HG03342 (cell line): ENCODE results near the gene FAM72D.
A peak's percentile ranks its signal among the peaks of the same experiment; 100 is the strongest.
"Not testable (repeated sequence)": the region's sequence is repeated elsewhere in the genome, so short reads cannot be mapped to it uniquely, and the experiment has no call there.

Experiments
- ATAC-seq: cut with Tn5 transposase; IDR thresholded peaks from one replicate; pipeline ENCODE4 v1.9.1; 2021; ENCODE audit warnings: mild to moderate bottlenecking, moderate library complexity; ENCODE audit not compliant: unreplicated experiment

FAM72D gene

GRCh38 chr1:145095284-145096057, at the start of gene FAM72D, which contains the start of gene SRGAP2B:
FAM72D (plus strand) TSS chr1:145095974; CDS start chr1:145096848, 874 bp downstream.
SRGAP2B (minus strand) TSS chr1:145095328; CDS start chr1:145092901, 2,427 bp downstream.
- ATAC-seq, result peak; percentile 81

- not testable (repeated sequence) for ATAC-seq
Measured at GRCh38 chr1:145047553-145047952, 48.2 kb upstream of the FAM72D start.

GRCh38 chr1:145048181-145048856, 47.5 kb upstream of the FAM72D start:
- not testable (repeated sequence) for ATAC-seq

GRCh38 chr1:145052019-145052776, 43.6 kb upstream of the FAM72D start:
- ATAC-seq, result not testable (repeated sequence)

- not testable (repeated sequence) for ATAC-seq
Measured at GRCh38 chr1:145053428-145053827, 42.3 kb upstream of the FAM72D start.

GRCh38 chr1:145055217-145055760, 40.5 kb upstream of the FAM72D start:
- peak; percentile 99 for ATAC-seq

GRCh38 chr1:145058184-145058583, 37.6 kb upstream of the FAM72D start:
- peak; percentile 46 for ATAC-seq

- not testable (repeated sequence) for ATAC-seq
Measured at GRCh38 chr1:145063285-145063684, 32.5 kb upstream of the FAM72D start.

GRCh38 chr1:145063941-145064648, 31.7 kb upstream of the FAM72D start:
- ATAC-seq, result not testable (repeated sequence)

- ATAC-seq, result not testable (repeated sequence)
Measured at GRCh38 chr1:145065194-145065826, 30.5 kb upstream of the FAM72D start.

- not testable (repeated sequence) for ATAC-seq
Measured at GRCh38 chr1:145066486-145066885, 29.3 kb upstream of the FAM72D start.

- ATAC-seq, result not testable (repeated sequence)
Measured at GRCh38 chr1:145071569-145071968, 24.2 kb upstream of the FAM72D start.

GRCh38 chr1:145074021-145074559, 21.7 kb upstream of the FAM72D start:
- ATAC-seq, result not testable (repeated sequence)

- not testable (repeated sequence) for ATAC-seq
Measured at GRCh38 chr1:145076877-145077276, 18.9 kb upstream of the FAM72D start.

- ATAC-seq, result not testable (repeated sequence)
Measured at GRCh38 chr1:145077872-145078786, 17.6 kb upstream of the FAM72D start.

GRCh38 chr1:145078787-145079370, 16.9 kb upstream of the FAM72D start:
- ATAC-seq, result not testable (repeated sequence)

GRCh38 chr1:145079737-145080136, 16.0 kb upstream of the FAM72D start:
- ATAC-seq, result not testable (repeated sequence)

GRCh38 chr1:145080193-145080592, 15.6 kb upstream of the FAM72D start:
- not testable (repeated sequence) for ATAC-seq
